ENCODE data around the gene ATG7. TPM values are rescaled to one million over a fixed set of nuclear protein-coding genes. Genes with fewer than 3 reads are reported as not detected.
A peak's percentile ranks its signal among the peaks of the same experiment; 100 is the strongest.

Gene ATG7
- total and polyA plus RNA-seq, 9 donors: 10.2 to 54.5 (median 37.4) TPM

DNA sequence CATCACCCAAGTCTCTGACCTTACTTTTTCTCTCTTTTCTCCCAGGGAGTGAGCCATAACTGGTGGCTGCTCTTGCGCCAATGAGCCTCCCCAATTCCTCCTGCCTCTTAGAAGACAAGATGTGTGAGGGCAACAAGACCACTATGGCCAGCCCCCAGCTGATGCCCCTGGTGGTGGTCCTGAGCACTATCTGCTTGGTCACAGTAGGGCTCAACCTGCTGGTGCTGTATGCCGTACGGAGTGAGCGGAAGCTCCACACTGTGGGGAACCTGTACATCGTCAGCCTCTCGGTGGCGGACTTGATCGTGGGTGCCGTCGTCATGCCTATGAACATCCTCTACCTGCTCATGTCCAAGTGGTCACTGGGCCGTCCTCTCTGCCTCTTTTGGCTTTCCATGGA lies 13.2 kb upstream of the ATG7 start:
- intact Hi-C loops (cut with DNase I): loop anchor here in 1 of 4 donors (5.0 kb wide), 1 partner anchor 543 kb away; no protein-coding TSS in a partner anchor
- Histone ChIP-seq H3K27ac (no peak overlapping the region), H3K4me1 (ENCODE audit: insufficient read depth) (no peaks in the 10 kb centered on the region), H3K27me3 (no peaks in the 10 kb centered on the region), H3K36me3 (no peaks in the 10 kb centered on the region), H3K4me3 (no peak overlapping the region), H3K9me3 (no peaks in the 10 kb centered on the region)
- WGBS, 3 donors: 95 to 97% (median 97%) methylated on average over 11 of the region's 11 CpGs
- TF ChIP-seq POLR2A (IDR thresholded peaks at IDR 0.05): no peak
- TF ChIP-seq, protein P1, sequence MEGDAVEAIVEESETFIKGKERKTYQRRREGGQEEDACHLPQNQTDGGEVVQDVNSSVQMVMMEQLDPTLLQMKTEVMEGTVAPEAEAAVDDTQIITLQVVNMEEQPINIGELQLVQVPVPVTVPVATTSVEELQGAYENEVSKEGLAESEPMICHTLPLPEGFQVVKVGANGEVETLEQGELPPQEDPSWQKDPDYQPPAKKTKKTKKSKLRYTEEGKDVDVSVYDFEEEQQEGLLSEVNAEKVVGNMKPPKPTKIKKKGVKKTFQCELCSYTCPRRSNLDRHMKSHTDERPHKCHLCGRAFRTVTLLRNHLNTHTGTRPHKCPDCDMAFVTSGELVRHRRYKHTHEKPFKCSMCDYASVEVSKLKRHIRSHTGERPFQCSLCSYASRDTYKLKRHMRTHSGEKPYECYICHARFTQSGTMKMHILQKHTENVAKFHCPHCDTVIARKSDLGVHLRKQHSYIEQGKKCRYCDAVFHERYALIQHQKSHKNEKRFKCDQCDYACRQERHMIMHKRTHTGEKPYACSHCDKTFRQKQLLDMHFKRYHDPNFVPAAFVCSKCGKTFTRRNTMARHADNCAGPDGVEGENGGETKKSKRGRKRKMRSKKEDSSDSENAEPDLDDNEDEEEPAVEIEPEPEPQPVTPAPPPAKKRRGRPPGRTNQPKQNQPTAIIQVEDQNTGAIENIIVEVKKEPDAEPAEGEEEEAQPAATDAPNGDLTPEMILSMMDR (IDR thresholded peaks at IDR 0.05): no peak
- no peak for TF ChIP-seq EP300 (IDR thresholded peaks at IDR 0.05)
- no peak for DNase-seq

DNA sequence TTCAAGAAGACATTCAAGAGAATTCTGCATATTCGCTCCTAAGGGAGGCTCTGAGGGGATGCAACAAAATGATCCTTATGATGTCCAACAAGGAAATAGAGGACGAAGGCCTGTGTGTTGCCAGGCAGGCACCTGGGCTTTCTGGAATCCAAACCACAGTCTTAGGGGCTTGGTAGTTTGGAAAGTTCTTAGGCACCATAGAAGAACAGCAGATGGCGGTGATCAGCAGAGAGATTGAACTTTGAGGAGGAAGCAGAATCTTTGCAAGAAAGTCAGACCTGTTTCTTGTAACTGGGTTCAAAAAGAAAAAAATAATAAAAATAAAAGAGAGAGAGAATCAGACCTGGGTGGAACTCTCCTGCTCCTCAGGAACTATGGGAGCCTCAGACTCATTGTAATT lies 11.7 kb upstream of the ATG7 start:
- Histone ChIP-seq H3K36me3 (no peaks in the 10 kb centered on the region), H3K4me3 (no peak overlapping the region), H3K27me3 (no peaks in the 10 kb centered on the region), H3K4me1 (ENCODE audit: insufficient read depth) (no peaks in the 10 kb centered on the region), H3K27ac (no peak overlapping the region), H3K9me3 (no peaks in the 10 kb centered on the region)
- no peak for TF ChIP-seq EP300 (IDR thresholded peaks at IDR 0.05)
- TF ChIP-seq POLR2A (IDR thresholded peaks at IDR 0.05): no peak
- TF ChIP-seq, protein P1 (IDR thresholded peaks at IDR 0.05): no peak
- intact Hi-C loops (cut with DNase I): no loop called here
- WGBS, 3 donors: 91 to 93% (median 93%) methylated on average over 3 of the region's 3 CpGs
- no peak for DNase-seq

DNA sequence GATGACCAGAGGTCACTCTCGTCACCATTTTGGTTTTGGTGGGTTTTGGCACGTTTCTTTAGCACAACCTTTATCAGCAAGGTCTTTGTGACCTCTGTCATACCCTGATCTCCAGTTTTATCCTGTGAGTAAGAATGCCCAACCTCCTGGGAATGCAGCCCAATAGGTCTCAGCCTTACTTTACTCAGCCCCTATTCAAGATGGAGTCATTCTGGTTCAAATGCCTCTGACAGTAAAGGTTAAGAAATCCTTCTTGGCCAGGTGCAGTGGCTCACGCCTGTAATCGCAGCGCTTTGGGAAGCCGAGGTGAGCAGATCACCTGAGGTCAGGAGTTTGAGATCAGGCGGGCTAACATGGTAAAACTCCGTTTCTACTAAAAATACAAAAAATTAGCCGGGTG lies 3.2 kb upstream of the ATG7 start:
- no peak for TF ChIP-seq EP300 (IDR thresholded peaks at IDR 0.05)
- TF ChIP-seq, protein P1 (IDR thresholded peaks at IDR 0.05): no peak
- TF ChIP-seq POLR2A (IDR thresholded peaks at IDR 0.05): no peak
- DNase-seq: no peak
- WGBS, 3 donors: 79 to 86% (median 80%) methylated on average over 9 of the region's 9 CpGs
- H3K4me3 ChIP-seq: no peak overlapping the region
- peaks cover 2% of the 10 kb centered on the region for H3K4me1 ChIP-seq (ENCODE audit: insufficient read depth)
- H3K9me3 ChIP-seq: no peaks in the 10 kb centered on the region
- H3K27ac ChIP-seq: no peak overlapping the region
- H3K27me3 ChIP-seq: no peaks in the 10 kb centered on the region
- H3K36me3 ChIP-seq: no peaks in the 10 kb centered on the region
- intact Hi-C loops (cut with DNase I): no loop called here

DNA sequence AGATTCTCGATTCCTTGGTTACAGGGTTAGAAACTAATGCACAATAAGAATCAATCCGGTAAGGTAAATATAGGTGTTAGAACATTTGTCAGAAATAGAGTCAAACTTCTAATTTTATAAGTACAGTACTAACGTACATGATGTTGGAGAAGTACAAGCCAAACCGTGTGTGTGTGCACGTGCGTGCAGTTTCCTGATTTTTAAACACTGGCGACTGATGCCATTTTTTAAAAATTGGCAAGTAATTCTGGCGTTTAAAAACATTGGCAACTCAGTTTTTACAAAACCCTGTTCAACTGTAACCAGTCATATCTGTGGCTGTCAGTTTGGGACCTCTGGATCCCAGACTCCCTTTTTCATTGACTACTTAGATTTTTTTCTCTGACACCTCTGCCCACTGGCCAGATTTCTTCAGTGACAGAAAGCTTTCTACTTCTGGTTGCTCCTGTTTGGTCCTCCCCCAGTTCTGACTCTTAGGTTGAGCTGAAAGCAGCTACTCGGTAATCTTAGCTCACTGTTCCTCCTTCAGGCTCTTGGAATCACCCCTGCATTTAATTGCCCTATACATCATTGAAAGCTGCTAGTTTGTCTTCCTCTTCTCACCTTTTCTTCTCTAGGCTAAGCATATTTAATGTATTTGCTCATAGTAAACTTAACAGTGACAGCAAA lies 843 bp downstream of the ATG7 start:
- peaks cover 2% of the 10 kb centered on the region for H3K4me1 ChIP-seq (ENCODE audit: insufficient read depth)
- no peak overlapping the region for H3K27ac ChIP-seq
- intact Hi-C loops (cut with DNase I): no loop called here
- TF ChIP-seq EP300 (IDR thresholded peaks at IDR 0.05) (no peak), POLR2A (IDR thresholded peaks at IDR 0.05) (no peak)
- TF ChIP-seq, protein P1 (IDR thresholded peaks at IDR 0.05): no peak
- WGBS, 3 donors: 1 to 4% (median 2%) methylated on average over 9 of the region's 9 CpGs
- DNase-seq: no peak
- peak overlapping the region; percentile 73 for H3K4me3 ChIP-seq
- H3K27me3 ChIP-seq: no peaks in the 10 kb centered on the region
- no peaks in the 10 kb centered on the region for H3K36me3 ChIP-seq
- no peaks in the 10 kb centered on the region for H3K9me3 ChIP-seq
